ENCODE results near the gene GLUD1. TPM values are rescaled to one million over a fixed set of nuclear protein-coding genes. Genes with fewer than 3 reads are reported as not detected.
"Not testable (repeated sequence)": the region's sequence is repeated elsewhere in the genome, so short reads cannot be mapped to it uniquely, and the experiment has no call there.

Gene GLUD1
- total RNA-seq, 1 donor = 120 TPM

- not testable (repeated sequence) for DNase-seq (ENCODE audit: low read depth in 2 of 3, low spot score in 2 of 3)
Observed at GRCh38 chr10:87007124-87007523, 87.5 kb downstream of the GLUD1 start.

DNA sequence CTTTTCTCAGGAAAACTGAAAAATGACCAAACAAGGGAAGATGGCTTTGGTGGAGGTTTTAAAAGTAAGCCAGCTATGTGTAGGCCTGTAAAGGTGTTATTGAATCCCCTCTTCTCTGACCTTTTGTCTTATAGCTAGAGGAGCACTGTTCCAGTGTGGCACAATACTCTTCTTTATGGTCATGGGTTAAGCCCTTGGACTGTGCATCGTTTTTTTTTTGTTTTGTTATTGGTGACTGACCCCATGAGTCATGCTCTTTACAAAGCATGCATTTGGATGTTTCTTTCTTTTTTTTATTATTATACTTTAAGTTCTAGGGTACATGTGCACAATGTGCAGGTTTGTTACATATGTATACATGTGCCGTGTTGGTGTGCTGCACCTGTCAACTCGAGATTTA is 94.2 kb downstream of the GLUD1 start:
- DNase-seq (ENCODE audit: low read depth in 2 of 3, low spot score in 2 of 3) = no peak

Small RNAs within 50 kb of the gene (small RNA-seq; reads per million reads assigned to genes)
- gene AL136982.5 = not detected
- not detected for gene FAM25A
- not detected for gene RNU6-529P

Other genes with a start within 250 kb of the GLUD1 start
- gene MMRN2, start 137.2 kb downstream of the GLUD1 start, total RNA-seq = 0.27 TPM
- not detected for gene SNCG, start 136.2 kb downstream of the GLUD1 start, total RNA-seq
- gene ADIRF, start 126.4 kb downstream of the GLUD1 start, total RNA-seq = not detected
- not detected for gene FAM25A, start 74.5 kb downstream of the GLUD1 start, total RNA-seq
- 14.5 TPM for gene SHLD2, start 363 bp upstream of the GLUD1 start, total RNA-seq
- gene NUTM2A, start 130.6 kb upstream of the GLUD1 start, total RNA-seq = 1.1 TPM

Data from hematopoietic multipotent progenitor cell (in vitro differentiated cells).